Uterus (tissue), 4 donors: ENCODE results near the gene FILIP1L. TPM values are rescaled to one million over a fixed set of nuclear protein-coding genes. Genes with fewer than 3 reads are reported as not detected.
A peak's percentile ranks its signal among the peaks of the same experiment; 100 is the strongest.

Experiments used
- DNase-seq, 2 donors: peaks; one replicate each; pipeline ENCODE4 v3.0.0-alpha.2; 2019 to 2020
- H3K27ac ChIP-seq, 2 donors: fragments of 200-600 bp; sonication (generic); 1 replicate in 1 of 2; 2 replicates in 1 of 2; pipeline ENCODE4 v1.5.1; 2016 to 2018
- H3K27me3 ChIP-seq, 2 donors: fragments of 200-600 bp; sonication (generic); one replicate each; pipeline ENCODE4 v1.5.1; 2018 to 2019; ENCODE audit warnings: control low read depth in 1 of 2
- H3K36me3 ChIP-seq, 2 donors: fragments of 200-600 bp; sonication (generic); one replicate each; pipeline ENCODE4 v1.5.1; 2019; ENCODE audit warnings: control low read depth in 1 of 2
- H3K4me1 ChIP-seq, 2 donors: fragments of 200-600 bp; sonication (generic); one replicate each; pipeline ENCODE4 v1.5.1; 2018 to 2019; ENCODE audit warnings: control low read depth in 1 of 2
- H3K4me3 ChIP-seq, 2 donors: fragments of 200-600 bp; sonication (generic); 1 replicate in 1 of 2; 2 replicates in 1 of 2; pipeline ENCODE4 v1.5.1; 2018 to 2019; ENCODE audit warnings: mild to moderate bottlenecking in 1 of 2
- H3K9me3 ChIP-seq, 2 donors: fragments of 200-600 bp; sonication (generic); one replicate each; pipeline ENCODE4 v1.5.1; 2019; ENCODE audit warnings: control low read depth in 1 of 2
- POLR2A ChIP-seq, 2 donors: fragments of 450-650 bp; IDR thresholded peaks; one replicate each; pipeline ENCODE4 v1.6.1; 2016; ENCODE audit warnings: antibody characterized with exemption in 2 of 2, mild to moderate bottlenecking in 1 of 2, moderate library complexity in 1 of 2
- intact Hi-C: fragments of 100-400 bp; cut with DNase I; formaldehyde crosslinking; loops from one replicate; pipeline ENCODE4 v1.15.1; 2023; ENCODE audit warnings: low total_unique reads
- total RNA-seq, 4 donors: library from RNA; depleted of rRNA in 3 of 4; stranded (reverse); fragments of >200 nt in 3 of 4; gene quantifications; one replicate each; pipeline versions ENCODE4 v1.1.0 to v1.2.4, GENCODE V29; 2014 to 2023
- TF ChIP-seq, protein P1 (sequence below), 4 experiments: fragments of 200-600 bp in 2 of 4; fragments of 450-650 bp in 2 of 4; sonication (generic) in 2 of 4; IDR thresholded peaks; one replicate each; pipeline ENCODE4 v1.5.1; 2016 to 2019; ENCODE audit warnings: antibody characterized with exemption in 4 of 4, mild to moderate bottlenecking in 2 of 4, moderate library complexity in 1 of 4
- donor health status: DM: yes; HTN: yes; CAD: no.

FILIP1L gene
- total RNA-seq, 4 donors from 2014 or later: 48.5 to 99.1 (median 66.3) TPM

DNA sequence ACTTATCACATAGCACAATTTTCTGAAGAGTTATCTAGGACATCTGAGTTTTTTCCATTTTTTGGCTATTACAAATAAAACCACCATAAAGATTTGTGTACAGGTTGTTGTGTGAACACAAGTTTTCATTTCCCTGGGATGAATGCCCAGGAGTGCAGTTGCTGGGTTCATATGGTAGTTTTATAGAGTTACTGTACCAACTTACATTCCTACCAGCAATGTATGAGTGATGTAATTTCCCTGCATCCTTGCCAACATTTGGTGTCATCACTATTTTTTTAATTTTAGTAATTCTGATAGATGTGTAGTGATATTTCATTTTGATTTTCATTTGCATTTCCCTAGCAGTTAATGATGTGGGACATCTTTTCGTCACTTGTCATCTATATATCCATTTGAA, 20.5 kb downstream of the FILIP1L start:
- DNase-seq: no peak
- intact Hi-C loops: no loop called here
- H3K4me3 ChIP-seq: no peak overlapping the region
- no peaks in the 10 kb centered on the region for H3K27me3 ChIP-seq
- H3K9me3 ChIP-seq: no peaks in the 10 kb centered on the region
- H3K36me3 ChIP-seq: no peaks in the 10 kb centered on the region
- H3K4me1 ChIP-seq: peaks cover 5 to 9% of the 10 kb centered on the region in 2 donors
- H3K27ac ChIP-seq: no peak overlapping the region
- TF ChIP-seq, protein P1, sequence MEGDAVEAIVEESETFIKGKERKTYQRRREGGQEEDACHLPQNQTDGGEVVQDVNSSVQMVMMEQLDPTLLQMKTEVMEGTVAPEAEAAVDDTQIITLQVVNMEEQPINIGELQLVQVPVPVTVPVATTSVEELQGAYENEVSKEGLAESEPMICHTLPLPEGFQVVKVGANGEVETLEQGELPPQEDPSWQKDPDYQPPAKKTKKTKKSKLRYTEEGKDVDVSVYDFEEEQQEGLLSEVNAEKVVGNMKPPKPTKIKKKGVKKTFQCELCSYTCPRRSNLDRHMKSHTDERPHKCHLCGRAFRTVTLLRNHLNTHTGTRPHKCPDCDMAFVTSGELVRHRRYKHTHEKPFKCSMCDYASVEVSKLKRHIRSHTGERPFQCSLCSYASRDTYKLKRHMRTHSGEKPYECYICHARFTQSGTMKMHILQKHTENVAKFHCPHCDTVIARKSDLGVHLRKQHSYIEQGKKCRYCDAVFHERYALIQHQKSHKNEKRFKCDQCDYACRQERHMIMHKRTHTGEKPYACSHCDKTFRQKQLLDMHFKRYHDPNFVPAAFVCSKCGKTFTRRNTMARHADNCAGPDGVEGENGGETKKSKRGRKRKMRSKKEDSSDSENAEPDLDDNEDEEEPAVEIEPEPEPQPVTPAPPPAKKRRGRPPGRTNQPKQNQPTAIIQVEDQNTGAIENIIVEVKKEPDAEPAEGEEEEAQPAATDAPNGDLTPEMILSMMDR (IDR thresholded peaks at IDR 0.05): no peak
- no peak for TF ChIP-seq POLR2A (IDR thresholded peaks at IDR 0.05)

DNA sequence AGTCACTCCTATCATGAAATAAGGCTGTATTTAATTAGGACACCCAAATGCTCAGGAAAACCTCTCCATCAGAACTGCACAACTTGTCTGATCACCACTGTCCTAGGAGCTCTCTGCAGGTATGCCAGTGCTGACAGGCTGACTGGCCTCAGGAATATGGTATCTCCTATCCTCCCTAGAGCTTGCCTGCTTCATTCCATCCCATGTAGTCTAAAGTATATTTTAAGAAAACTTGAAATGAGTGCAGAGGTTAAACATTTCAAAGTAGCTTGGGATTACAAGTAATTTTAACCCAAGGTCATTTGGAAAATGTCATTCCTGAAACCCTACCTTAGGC, 23.7 kb downstream of the FILIP1L start:
- no peak for DNase-seq
- no peak for TF ChIP-seq POLR2A (IDR thresholded peaks at IDR 0.05)
- TF ChIP-seq, protein P1 (IDR thresholded peaks at IDR 0.05): no peak
- no peak overlapping the region for H3K4me3 ChIP-seq
- no peaks in the 10 kb centered on the region for H3K9me3 ChIP-seq
- H3K4me1 ChIP-seq: peaks cover 0 to 5% of the 10 kb centered on the region in 2 donors
- H3K27me3 ChIP-seq: no peaks in the 10 kb centered on the region
- intact Hi-C loops: no loop called here
- H3K36me3 ChIP-seq: no peaks in the 10 kb centered on the region
- H3K27ac ChIP-seq: peak overlapping the region; percentile 23 to 66

DNA sequence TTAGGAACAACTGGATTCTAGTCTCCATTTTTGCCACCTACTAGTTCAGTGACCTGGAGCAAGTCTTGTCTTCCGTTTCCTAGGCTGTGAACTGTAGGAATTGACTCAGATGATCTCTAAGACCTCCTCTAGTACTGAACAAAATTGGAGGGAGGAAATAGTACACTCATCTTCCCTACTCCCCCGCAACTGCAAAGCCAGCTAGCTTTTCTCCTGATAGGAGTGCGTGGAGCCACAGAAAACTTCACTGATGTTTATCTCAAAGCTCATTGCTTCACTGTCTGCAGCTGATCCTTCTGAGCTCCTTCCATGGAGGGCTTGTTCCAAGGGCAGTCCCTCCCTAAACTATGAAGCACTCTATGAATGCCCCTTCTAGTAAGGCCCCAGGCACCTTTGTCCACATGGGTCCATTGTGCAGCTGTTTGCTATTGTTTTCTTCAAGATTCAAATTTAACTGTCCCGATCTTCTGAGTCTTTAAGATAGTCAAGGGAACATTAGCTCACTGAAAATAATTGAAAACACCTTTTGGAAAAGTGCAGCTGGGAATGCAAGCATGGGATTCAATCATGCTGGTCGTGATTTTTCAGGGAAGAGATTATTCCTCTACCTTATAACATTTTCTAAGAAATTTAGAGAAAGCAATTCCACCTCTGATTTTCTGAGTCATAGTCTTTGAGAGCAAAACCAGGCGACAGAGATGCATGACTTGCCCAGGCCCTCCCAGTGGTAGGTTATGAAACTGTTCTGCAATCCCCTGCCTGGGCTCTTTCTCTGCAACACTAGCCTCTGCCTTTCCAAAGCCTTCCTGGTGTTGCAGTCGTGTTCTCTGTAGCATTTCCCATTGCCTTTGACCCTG, 24.3 kb downstream of the FILIP1L start:
- intact Hi-C loops: no loop called here

DNA sequence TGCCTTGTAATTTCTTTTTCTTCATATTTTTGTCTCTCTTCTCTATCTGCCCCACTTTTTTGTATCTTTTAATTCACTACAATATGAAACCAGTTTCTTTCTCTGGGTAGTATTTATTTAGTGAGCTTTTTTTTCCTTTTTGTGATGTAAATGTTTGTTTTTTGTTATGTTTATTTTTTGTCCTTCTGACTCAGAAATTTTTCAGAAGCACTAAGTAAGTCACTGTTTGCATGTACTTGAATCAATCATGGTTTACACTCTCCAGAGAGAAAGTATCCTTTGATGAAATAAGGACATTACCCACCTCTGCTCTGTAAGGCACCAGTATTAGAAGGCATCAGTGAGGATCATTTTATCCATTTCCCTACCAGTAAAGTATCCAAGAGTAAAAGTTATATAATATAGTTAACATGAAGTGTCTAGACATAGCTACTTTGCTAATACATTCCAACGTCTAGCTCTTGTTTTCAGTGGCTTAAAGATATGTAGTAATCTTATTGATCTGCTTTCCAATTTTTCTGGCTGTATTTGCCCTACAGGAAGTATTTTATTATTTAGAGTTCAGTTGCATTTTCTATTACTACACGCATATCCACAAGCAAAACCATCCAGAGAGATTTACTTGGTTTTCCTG, 25.4 kb downstream of the FILIP1L start:
- no peak overlapping the region for H3K4me3 ChIP-seq
- H3K4me1 ChIP-seq: peaks cover 0 to 5% of the 10 kb centered on the region in 2 donors
- H3K9me3 ChIP-seq: no peaks in the 10 kb centered on the region
- H3K27me3 ChIP-seq: no peaks in the 10 kb centered on the region
- no peak for DNase-seq
- TF ChIP-seq, protein P1 (IDR thresholded peaks at IDR 0.05): no peak
- TF ChIP-seq POLR2A (IDR thresholded peaks at IDR 0.05): no peak
- no peak overlapping the region for H3K27ac ChIP-seq
- H3K36me3 ChIP-seq: no peaks in the 10 kb centered on the region
- intact Hi-C loops: no loop called here

More for the DNA sequence above, 24.3 kb downstream of the FILIP1L start:
- H3K27me3 ChIP-seq: no peaks in the 10 kb centered on the region
- H3K9me3 ChIP-seq: no peaks in the 10 kb centered on the region
- peaks cover 0 to 5% of the 10 kb centered on the region in 2 donors for H3K4me1 ChIP-seq
- no peak for TF ChIP-seq POLR2A (IDR thresholded peaks at IDR 0.05)
- TF ChIP-seq, protein P1 (IDR thresholded peaks at IDR 0.05): peak in 3 of 4 experiments; percentile 10 to 33 (median 29)
- no peaks in the 10 kb centered on the region for H3K36me3 ChIP-seq
- no peak overlapping the region for H3K4me3 ChIP-seq
- peak overlapping the region; percentile 23 to 66 for H3K27ac ChIP-seq
- peak; percentile 55 to 74 for DNase-seq

DNA sequence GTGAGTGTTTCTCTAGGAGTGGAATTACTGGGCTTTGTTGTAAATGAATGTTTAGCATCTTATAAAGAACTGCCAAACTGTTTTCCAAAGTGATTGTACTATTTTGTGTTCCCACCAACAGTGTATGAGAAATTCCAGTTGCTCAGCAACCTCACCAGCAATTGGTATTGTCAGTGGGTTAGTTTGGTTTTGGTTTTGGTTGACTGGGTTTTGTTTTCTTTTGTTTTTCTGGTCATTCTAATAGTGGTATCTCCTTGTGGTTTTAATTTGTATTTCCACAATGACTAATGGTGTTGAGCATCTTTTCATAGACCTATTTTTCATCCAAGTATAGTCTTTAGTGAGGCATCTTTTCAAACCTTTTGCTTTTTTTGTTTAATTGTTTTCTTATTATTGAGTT, 27.1 kb downstream of the FILIP1L start:
- intact Hi-C loops: no loop called here
- DNase-seq: no peak
- no peaks in the 10 kb centered on the region for H3K27me3 ChIP-seq
- TF ChIP-seq POLR2A (IDR thresholded peaks at IDR 0.05): no peak
- TF ChIP-seq, protein P1 (IDR thresholded peaks at IDR 0.05): no peak
- H3K27ac ChIP-seq: peak overlapping the region; percentile 16 to 39
- H3K4me3 ChIP-seq: no peak overlapping the region
- H3K9me3 ChIP-seq: no peaks in the 10 kb centered on the region
- H3K4me1 ChIP-seq: peaks cover 0 to 5% of the 10 kb centered on the region in 2 donors
- H3K36me3 ChIP-seq: no peaks in the 10 kb centered on the region
